Measurements from ENCODE around the gene SERBP1. TPM values are rescaled to one million over a fixed set of nuclear protein-coding genes. Genes with fewer than 3 reads are reported as not detected.

Gene SERBP1
- polyA plus RNA-seq, 10 donors = 369 to 470 (median 416) TPM

- DNase-seq = no peak
Measured at GRCh38 chr1:67371043-67371442, 59.2 kb downstream of the SERBP1 start.

- DNase-seq = no peak
Measured at GRCh38 chr1:67368046-67368514, 62.1 kb downstream of the SERBP1 start.

DNA sequence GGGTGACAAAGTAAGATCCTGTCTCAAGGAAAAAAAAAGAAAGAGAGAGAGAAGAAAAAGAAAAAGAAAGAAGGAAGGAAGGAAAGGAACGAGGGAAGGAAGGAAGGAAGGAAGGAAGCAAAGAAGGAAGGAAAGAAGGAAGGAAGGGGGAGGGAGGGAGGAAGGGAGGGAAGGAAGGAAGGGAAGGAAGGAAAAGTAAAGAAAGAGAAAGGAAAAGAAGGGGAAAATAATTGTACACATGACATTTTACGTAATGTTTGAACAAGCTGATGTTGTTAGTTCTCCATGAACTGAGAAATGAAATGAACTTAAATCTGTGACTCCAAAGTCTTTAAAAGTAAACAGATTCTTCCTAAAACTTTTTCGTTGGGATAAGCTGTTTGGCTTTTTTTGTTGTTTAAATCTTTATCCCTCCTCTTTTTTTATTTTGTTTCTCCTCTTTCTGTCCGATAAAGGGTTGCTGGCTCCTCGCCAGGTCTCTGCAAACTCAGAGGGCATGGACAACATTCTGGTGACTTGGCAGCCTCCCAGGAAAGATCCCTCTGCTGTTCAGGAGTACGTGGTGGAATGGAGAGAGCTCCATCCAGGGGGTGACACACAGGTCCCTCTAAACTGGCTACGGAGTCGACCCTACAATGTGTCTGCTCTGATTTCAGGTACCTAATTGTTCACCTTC, 62.7 kb downstream of the SERBP1 start:
- DNase-seq = peak; percentile 4 to 32 (median 15)

- DNase-seq = no peak
Measured at GRCh38 chr1:67361641-67362040, 68.6 kb downstream of the SERBP1 start.

DNA sequence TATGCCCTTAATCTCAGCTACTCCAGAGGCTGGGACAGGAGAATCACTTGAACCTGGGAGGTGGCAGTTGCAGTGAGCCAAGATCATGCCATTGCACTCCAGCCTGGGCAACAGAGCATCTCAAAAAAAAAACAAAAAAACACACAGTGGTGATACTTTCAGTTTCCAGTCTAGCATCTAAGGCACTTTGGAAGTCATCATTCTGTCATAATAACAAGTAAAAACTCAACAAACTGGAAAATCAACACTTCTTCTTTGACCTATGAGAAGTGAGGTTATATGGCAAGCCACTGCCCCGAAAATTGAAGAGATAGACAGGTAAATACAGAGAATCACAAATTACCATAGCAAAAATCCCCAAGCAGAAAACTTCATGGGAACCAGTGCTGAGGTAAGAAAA, 70.6 kb downstream of the SERBP1 start:
- DNase-seq = no peak

Other genes with a start within 250 kb of the SERBP1 start
- 1 to 10 TPM in 7 of 10 donors, under 1 TPM in 3; 0.69 to 3.7 (median 1.1) TPM for gene IL12RB2, start 122.5 kb downstream of the SERBP1 start, polyA plus RNA-seq (ENCODE audit: insufficient read length in 10 of 10)

Data from muscle of back (tissue), 11 donors.